ENCODE results near the gene TENM3. TPM values are rescaled to one million over a fixed set of nuclear protein-coding genes. Genes with fewer than 3 reads are reported as not detected.

The TENM3 gene
- total RNA-seq, 1 experiment from 2014 or later: 0.87 TPM

DNA sequence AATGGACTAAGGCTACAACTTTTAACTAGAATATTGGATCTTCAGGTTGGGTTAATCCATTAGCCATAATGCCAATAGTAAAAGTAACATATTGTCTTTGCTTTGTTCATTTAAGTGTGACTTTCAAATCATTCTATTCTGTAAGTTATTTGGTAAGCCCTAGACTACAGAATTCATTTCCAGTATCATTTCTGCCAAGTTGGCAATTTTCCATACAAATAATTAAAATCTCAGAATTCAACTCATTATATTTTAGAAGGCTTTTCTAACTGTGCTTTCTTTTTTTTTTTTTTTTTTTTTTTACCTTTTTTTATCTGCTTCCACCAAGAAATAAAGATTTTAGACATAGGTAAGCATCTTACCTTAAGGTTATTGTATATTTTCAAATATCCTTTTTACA, 500.6 kb downstream of the TENM3 start:
- POLR2A ChIA-PET (ENCODE audit: unreplicated experiment): no interaction called here
- no peak overlapping the region for H3K9ac ChIP-seq (ENCODE audit: low read length)
- no peak overlapping the region for H3K4me2 ChIP-seq (ENCODE audit: low read length)
- CTCF ChIA-PET: no interaction called here
- peaks cover 4% of the 10 kb centered on the region for H3F3A ChIP-seq (ENCODE audit: low read length, unreplicated experiment)
- no peak overlapping the region for H3K4me3 ChIP-seq (ENCODE audit: low read length)
- H3K9me3 ChIP-seq (ENCODE audit: low read length): no peaks in the 10 kb centered on the region
- H3K27me3 ChIP-seq (ENCODE audit: low read length): no peaks in the 10 kb centered on the region
- H2AFZ ChIP-seq (ENCODE audit: low read length): no peak overlapping the region
- ATAC-seq (no peak), DNase-seq (no peak)
- H3K36me3 ChIP-seq (ENCODE audit: low read depth, low read length): no peaks in the 10 kb centered on the region
- H3K79me2 ChIP-seq (ENCODE audit: low read length): no peaks in the 10 kb centered on the region
- H3K4me1 ChIP-seq (ENCODE audit: insufficient read depth, low read length): peaks cover 42% of the 10 kb centered on the region
- H3K9me2 ChIP-seq (replicated peaks; ENCODE audit: low read length): no peaks in the 10 kb centered on the region
- BruUV-seq (replicated peaks): no TSS peak
- TF ChIP-seq EZH2 (IDR thresholded peaks at IDR 0.05; ENCODE audit: low read length, unreplicated experiment) (no peak), EZH2phosphoT487 (IDR thresholded peaks at IDR 0.05; ENCODE audit: borderline replicate concordance, low read length) (no peak)
- TF ChIP-seq, protein P1, sequence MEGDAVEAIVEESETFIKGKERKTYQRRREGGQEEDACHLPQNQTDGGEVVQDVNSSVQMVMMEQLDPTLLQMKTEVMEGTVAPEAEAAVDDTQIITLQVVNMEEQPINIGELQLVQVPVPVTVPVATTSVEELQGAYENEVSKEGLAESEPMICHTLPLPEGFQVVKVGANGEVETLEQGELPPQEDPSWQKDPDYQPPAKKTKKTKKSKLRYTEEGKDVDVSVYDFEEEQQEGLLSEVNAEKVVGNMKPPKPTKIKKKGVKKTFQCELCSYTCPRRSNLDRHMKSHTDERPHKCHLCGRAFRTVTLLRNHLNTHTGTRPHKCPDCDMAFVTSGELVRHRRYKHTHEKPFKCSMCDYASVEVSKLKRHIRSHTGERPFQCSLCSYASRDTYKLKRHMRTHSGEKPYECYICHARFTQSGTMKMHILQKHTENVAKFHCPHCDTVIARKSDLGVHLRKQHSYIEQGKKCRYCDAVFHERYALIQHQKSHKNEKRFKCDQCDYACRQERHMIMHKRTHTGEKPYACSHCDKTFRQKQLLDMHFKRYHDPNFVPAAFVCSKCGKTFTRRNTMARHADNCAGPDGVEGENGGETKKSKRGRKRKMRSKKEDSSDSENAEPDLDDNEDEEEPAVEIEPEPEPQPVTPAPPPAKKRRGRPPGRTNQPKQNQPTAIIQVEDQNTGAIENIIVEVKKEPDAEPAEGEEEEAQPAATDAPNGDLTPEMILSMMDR (conservative IDR thresholded peaks at IDR 0.05; ENCODE audit: low read depth, low read length): no peak
- no peak overlapping the region for H3K27ac ChIP-seq (ENCODE audit: low read length)
- H4K20me1 ChIP-seq (ENCODE audit: low read length): no peaks in the 10 kb centered on the region
- intact Hi-C loops (cut with micrococcal nuclease): loop anchor here (10.0 kb wide), 1 partner anchor 109 kb away; no protein-coding TSS in a partner anchor

DNA sequence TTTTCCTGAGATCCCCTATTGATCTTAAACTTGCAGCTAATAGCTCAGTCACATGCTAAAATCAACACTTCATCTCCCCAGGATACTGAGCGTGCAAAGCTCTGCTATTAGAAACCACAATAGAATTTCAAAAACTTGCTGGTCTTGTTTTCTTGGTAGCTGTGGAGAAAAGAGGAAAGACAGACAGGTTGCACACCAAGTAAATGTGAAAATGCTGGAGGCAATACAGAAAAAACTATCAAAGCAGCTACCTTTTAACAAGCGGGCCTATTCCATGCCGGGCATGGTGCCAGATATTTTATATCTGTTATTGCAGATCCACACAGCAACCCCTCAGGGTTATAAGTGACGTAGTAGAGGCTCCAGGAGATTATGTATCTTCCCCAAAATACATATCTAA, 502.0 kb downstream of the TENM3 start:
- Histone ChIP-seq H3K9me2 (replicated peaks; ENCODE audit: low read length) (no peaks in the 10 kb centered on the region), H3K27ac (ENCODE audit: low read length) (peak overlapping the region; percentile 65), H2AFZ (ENCODE audit: low read length) (no peak overlapping the region), H3K36me3 (ENCODE audit: low read depth, low read length) (no peaks in the 10 kb centered on the region), H3K4me3 (ENCODE audit: low read length) (no peak overlapping the region), H3K4me2 (ENCODE audit: low read length) (peak overlapping the region; percentile 55), H3K4me1 (ENCODE audit: insufficient read depth, low read length) (peaks cover 56% of the 10 kb centered on the region), H3K27me3 (ENCODE audit: low read length) (no peaks in the 10 kb centered on the region), H3K9me3 (ENCODE audit: low read length) (no peaks in the 10 kb centered on the region), H4K20me1 (ENCODE audit: low read length) (no peaks in the 10 kb centered on the region), H3K9ac (ENCODE audit: low read length) (no peak overlapping the region), H3F3A (ENCODE audit: low read length, unreplicated experiment) (peaks cover 4% of the 10 kb centered on the region), H3K79me2 (ENCODE audit: low read length) (no peaks in the 10 kb centered on the region)
- ChIA-PET CTCF (no interaction called here), POLR2A (ENCODE audit: unreplicated experiment) (no interaction called here)
- BruUV-seq (replicated peaks): no TSS peak
- intact Hi-C loops (cut with micrococcal nuclease): loop anchor here (10.0 kb wide), 1 partner anchor 110 kb away; no protein-coding TSS in a partner anchor
- DNase-seq (peak; percentile 89), ATAC-seq (peak; percentile 23)
- TF ChIP-seq, protein P1 (conservative IDR thresholded peaks at IDR 0.05; ENCODE audit: low read depth, low read length): no peak
- no peak for TF ChIP-seq EZH2phosphoT487 (IDR thresholded peaks at IDR 0.05; ENCODE audit: borderline replicate concordance, low read length)

DNA sequence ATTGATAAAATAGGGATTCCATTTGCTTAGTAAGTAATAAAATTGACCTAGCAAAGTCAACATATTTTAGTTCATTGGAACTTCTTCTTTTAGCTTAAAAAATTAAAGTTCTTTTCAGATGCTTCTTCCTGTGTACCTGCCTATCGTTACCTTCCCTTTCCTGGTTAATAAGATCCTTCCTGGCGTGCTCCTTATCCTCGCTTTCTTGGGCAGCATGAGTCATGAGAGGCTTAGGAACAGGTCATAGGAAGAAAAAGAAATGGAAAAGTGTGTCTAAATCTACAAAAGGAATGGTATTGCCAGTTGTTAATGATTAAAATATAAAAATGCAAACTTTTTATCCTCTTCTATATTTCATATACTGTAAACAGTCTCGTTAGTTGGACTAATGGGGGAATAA, 503.7 kb downstream of the TENM3 start:
- Histone ChIP-seq H3K9me3 (ENCODE audit: low read length) (no peaks in the 10 kb centered on the region), H3K4me3 (ENCODE audit: low read length) (no peak overlapping the region), H3F3A (ENCODE audit: low read length, unreplicated experiment) (peaks cover 4% of the 10 kb centered on the region), H4K20me1 (ENCODE audit: low read length) (no peaks in the 10 kb centered on the region), H3K4me1 (ENCODE audit: insufficient read depth, low read length) (peaks cover 69% of the 10 kb centered on the region), H3K36me3 (ENCODE audit: low read depth, low read length) (no peaks in the 10 kb centered on the region), H2AFZ (ENCODE audit: low read length) (no peak overlapping the region), H3K79me2 (ENCODE audit: low read length) (no peaks in the 10 kb centered on the region), H3K9ac (ENCODE audit: low read length) (no peak overlapping the region), H3K27me3 (ENCODE audit: low read length) (no peaks in the 10 kb centered on the region), H3K4me2 (ENCODE audit: low read length) (0 out of 2 replicates have a peak overlapping the region, but pooled peaks have one; percentile 5), H3K9me2 (replicated peaks; ENCODE audit: low read length) (no peaks in the 10 kb centered on the region), H3K27ac (ENCODE audit: low read length) (peak overlapping the region; percentile 54)
- TF ChIP-seq EZH2phosphoT487 (IDR thresholded peaks at IDR 0.05; ENCODE audit: borderline replicate concordance, low read length): no peak
- no peak for TF ChIP-seq EZH2 (IDR thresholded peaks at IDR 0.05; ENCODE audit: low read length, unreplicated experiment)
- TF ChIP-seq, protein P1 (conservative IDR thresholded peaks at IDR 0.05; ENCODE audit: low read depth, low read length): no peak
- intact Hi-C loops (cut with micrococcal nuclease): loop anchor here (10.0 kb wide), 1 partner anchor 112 kb away; no protein-coding TSS in a partner anchor
- no TSS peak for BruUV-seq (replicated peaks)
- DNase-seq (peak; percentile 71), ATAC-seq (peak; percentile 31; the same call in 1 of the 2 replicates)
- ChIA-PET POLR2A (ENCODE audit: unreplicated experiment) (no interaction called here), CTCF (no interaction called here)
